NCI-H345 (cell line): Measurements from ENCODE around the gene XPO5.
A peak's percentile ranks its signal among the peaks of the same experiment; 100 is the strongest.
"Not testable (repeated sequence)": the region's sequence is repeated elsewhere in the genome, so short reads cannot be mapped to it uniquely, and the experiment has no call there.

ENCODE experiments used
- DNase-seq: peaks from one replicate; lab custom pipeline; 2025; lab: John Stamatoyannopoulos, UW

Gene XPO5

DNA sequence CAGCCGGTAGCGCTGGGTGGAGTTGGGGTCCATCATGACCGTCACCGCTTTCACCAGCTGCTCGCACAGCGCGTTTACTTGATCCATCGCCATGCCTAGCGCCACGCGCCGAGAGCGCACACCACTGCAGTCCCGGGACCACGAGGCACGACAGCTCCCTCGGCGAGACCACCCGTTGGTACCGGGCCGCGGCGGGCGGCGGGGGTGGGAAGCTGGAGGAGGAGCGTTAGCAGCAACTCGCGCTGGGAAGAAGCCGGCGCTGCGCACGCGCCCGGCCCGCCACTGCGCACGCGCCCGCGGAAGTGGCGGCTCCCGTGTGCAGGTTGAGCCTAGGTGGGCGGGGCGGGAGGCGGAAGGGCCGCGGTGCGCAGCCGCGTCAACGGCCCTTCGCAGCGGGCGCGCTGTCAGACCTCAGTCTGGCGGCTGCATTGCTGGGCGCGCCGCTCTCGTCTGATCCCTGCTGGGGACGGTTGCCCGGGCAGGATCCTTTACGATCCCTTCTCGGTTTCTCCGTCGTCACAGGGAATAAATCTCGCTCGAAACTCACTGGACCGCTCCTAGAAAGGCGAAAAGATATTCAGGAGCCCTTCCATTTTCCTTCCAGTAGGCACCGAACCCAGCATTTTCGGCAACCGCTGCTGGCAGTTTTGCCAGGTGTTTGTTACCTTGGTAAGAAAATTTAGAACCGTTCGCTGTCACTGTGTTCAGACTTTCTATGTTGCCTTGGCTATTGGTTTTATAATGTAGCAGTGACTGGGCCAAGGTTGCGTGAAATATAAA lies at the start of gene XPO5, which contains the start of gene POLH:
Gene XPO5 (minus strand): TSS at position 267 of the 780 bp plus-strand sequence. CDS start 174 bp downstream, at position 93.
Gene POLH (plus strand): TSS at position 414 of the 780 bp plus-strand sequence. CDS start 6,135 bp downstream, outside the sequence.
- peak; percentile 95 for DNase-seq

GRCh38 chr6:43625393-43625992 lies 49.7 kb upstream of the XPO5 start:
- no peak for DNase-seq

- DNase-seq = no peak
Observed at GRCh38 chr6:43624786-43625288, 49.0 kb upstream of the XPO5 start.

DNA sequence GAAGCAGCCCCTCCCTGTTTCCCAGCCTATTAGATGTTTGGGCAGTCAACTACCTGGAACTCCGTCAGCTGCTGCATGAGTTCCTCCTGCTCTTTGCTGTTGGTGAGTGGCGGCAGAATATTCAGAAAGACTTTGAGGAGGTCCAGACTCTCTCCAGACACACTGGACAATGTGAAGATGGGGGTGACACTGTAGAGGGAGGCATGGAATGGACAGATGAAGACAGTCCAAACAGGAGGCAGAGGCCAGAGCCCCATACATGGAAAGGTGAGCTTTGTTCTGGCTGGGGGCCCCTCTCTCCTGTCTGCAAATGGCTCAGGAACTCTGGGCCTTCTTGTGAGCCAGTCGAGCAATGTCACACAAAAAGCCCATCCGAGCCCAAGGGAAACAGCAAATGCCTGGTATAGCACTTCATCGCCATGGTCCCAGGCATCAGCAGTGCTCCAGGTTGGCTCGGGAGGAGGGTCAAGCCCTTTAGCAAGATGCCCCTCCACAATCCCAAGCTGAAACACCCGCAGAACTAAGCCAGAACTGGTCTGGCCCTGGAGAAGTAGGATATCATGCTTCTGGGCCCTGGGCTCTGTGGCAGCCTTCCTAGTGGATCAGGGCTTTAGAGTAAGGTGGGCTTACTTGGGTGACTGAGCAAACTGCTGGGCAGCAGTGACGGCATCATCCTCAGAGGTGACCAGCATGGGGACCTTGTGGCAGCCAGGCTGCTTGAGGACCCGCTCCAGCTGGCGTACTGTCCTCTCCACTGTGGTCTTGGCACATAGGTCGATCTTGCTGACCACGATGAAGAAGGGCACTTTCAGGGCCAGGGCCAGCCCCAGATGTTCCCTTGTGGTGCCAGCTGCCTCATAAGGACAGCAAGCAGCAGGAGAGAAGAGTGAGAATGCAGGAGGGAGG lies 48.3 kb upstream of the XPO5 start:
- no peak for DNase-seq

- no peak for DNase-seq
Observed at GRCh38 chr6:43622541-43622940, 46.7 kb upstream of the XPO5 start.

GRCh38 chr6:43621836-43622180 lies 46.0 kb upstream of the XPO5 start:
- no peak for DNase-seq

DNA sequence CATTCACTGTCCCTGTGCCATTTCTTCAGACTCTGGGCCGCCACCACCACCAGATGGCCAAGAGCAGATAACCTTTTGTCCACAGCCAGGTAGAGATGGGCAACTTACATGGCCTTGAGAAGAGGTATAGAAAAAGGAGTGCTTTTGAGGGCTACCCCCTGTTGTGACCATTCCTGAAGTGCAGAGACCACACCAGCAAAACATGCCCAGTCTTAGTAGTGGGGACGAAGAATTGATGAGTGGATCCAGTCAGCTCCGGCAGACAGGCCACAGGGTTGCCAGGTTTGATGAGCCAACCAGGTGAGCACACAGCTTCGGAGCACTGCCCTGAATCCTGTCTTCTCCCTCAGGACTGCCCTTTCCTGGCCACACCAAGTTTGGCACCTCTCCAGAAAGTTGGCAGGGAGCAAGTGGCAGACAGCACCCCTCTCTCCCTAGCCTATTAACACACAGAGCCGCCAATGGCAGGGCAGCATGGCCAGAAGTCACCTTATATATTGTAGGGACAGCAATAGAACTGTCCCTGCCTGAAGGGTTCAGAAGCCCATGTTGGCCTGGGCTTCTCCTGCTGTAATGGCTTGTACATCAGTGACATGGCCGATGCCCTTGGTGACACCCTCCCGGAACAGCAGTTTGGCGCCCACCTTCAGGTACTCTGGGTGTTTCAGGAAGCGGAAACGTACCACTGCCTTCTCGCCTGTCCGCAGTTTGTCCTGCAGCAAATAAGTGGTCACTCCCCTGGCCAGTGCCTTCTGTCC lies 45.4 kb upstream of the XPO5 start:
- no peak for DNase-seq

DNA sequence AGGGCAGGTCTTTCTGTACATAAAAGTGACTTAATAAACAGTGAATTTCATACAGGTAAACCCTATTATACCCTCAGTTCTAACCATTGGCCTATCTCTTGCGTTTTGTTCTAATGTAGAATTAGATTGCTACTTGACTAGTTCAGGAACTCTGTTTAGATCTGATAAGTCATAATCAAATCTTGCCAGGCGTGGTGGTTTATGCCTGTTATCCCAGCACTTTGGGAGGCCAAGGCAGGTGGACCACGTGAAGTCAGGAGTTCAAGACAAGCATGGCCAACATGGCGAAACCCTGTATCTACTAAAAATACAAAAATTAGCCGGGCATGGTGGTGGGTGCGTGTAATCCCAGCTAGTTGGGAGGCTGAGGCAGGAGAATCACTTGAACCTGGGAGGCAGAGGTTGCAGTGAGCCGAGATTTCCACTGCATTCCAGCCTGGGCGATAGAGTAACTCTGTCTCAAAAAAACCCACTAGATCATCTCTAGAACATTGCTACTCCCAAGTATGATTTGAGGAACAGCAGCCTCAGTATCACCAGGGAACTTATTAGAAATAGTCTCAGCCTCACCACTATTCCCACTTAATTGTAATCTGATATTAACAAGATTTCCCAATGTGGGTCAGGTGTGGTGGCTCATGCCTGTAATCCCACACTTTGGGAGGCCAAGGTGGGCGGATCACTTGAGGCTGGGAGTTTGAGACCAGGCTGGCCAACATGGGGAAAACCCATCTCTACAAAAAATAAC lies 41.1 kb upstream of the XPO5 start:
- DNase-seq = no peak

DNA sequence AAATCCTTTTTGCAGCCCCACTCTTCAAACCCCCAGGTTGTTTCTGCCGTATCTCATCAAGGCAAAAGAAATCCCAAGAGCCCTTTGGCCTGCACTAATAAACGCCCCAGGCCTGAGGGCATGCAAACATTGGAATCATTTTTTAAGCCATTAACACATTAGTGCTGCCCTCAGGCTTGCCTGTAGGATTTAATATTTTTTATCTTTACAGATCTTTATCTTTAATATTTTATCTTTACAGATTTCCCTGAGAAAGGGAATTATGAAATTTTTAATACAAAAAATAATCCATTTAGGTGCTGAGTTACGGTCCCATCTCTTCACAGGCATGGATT lies 38.5 kb upstream of the XPO5 start:
- no peak for DNase-seq

- DNase-seq = no peak
Observed at GRCh38 chr6:43613721-43614395, 38.0 kb upstream of the XPO5 start.

GRCh38 chr6:43610431-43610830 lies 34.6 kb upstream of the XPO5 start:
- DNase-seq = no peak

- no peak for DNase-seq
Observed at GRCh38 chr6:43609402-43609801, 33.6 kb upstream of the XPO5 start.

GRCh38 chr6:43608807-43609206 lies 33.0 kb upstream of the XPO5 start:
- DNase-seq = no peak

DNA sequence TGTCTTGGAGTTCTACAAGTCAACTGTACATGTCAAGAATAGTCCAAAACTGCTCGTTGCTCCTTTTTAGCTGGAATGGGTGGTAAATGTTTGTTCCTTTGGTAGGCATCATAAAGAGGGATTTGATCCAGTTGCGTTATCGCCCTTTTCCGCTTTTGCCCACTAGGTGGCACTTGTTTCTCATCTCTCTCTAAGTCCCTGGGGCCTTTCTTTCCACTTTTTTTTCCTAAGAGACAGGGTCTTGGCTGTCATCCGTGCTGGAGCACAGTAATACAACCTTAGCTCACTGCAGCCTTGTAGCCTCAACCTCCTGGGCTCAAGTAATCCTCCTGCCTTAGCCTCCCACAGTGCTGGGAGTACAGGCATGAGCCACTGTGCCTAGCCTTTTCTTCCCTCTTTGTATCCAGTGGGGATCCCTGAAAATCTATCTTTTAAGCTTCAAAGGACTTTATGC lies 32.5 kb upstream of the XPO5 start:
- peak; percentile 52 for DNase-seq

DNA sequence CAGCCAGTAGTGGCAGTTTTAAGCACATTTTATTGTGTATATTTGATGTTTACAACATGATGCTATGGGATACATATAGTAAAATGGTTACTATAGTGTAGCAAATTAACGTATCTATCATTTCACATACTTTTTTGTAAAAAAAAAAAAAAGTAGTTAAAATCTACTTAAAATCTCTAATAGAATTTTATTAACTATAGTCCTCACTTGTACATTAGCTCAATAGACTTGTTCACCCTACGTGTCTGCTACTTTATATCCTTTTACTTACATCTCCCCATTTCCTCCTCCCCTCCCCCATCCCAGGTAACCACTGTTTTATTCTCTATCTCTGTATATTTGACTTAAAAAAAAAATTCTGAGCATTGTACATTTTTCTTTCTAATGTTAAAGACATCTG lies 30.2 kb upstream of the XPO5 start:
- no peak for DNase-seq

GRCh38 chr6:43604174-43604573 lies 28.3 kb upstream of the XPO5 start:
- DNase-seq = no peak

GRCh38 chr6:43600595-43600994 lies 24.8 kb upstream of the XPO5 start:
- no peak for DNase-seq

DNA sequence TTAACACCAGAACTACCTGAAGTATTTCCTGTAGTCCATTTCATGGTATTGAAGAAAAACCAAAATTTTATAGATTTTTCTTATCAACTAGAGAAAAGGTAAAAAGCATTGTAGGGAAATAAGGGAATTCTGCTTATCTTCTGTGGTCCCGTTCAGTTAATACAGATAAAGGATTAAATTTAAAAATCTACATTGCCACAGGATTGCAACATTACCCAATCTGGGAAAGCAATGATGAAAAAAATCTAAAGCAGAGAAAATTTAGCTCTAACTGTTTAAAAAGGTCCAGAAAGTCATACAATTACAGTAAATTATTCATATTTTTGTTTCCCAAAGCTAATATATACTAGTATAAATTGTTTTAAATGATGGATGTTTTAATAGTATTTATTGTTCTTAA lies 18.1 kb upstream of the XPO5 start:
- DNase-seq = no peak

GRCh38 chr6:43589564-43589963 lies 13.7 kb upstream of the XPO5 start:
- not testable (repeated sequence) for DNase-seq

GRCh38 chr6:43588194-43588593 lies 12.4 kb upstream of the XPO5 start:
- DNase-seq = no peak
